ENCODE data around the gene NR2F1-AS1. TPM values are rescaled to one million over a fixed set of nuclear protein-coding genes. Genes with fewer than 3 reads are reported as not detected.

NR2F1-AS1 gene
- total and polyA plus RNA-seq, 9 of the 15 experiments (the other 6 are each of a cell fraction or from before 2014, with no cell fraction given): not detected

GRCh38 chr5:93431250-93431649 lies 149.8 kb downstream of the NR2F1-AS1 start:
- H3K9me1 ChIP-seq (ENCODE audit: control insufficient read depth, insufficient read depth, low read length): no peaks in the 10 kb centered on the region
- in situ Hi-C loops (cut with MboI) (no loop called here), intact Hi-C loops (cut with micrococcal nuclease) (no loop called here)
- H3K4me2 ChIP-seq (ENCODE audit: insufficient read depth, low read length): no peak overlapping the region
- ATAC-seq: no peak
- H3K27ac ChIP-seq (ENCODE audit: extremely low read depth, low read depth, low read length): no peak overlapping the region
- no peak for TF ChIP-seq PTRF (tag; IDR thresholded peaks at IDR 0.05)
- TF ChIP-seq HIVEP1 (CRISPR knock-in tag; IDR thresholded peaks at IDR 0.05): no peak
- TF ChIP-seq DEAF1 (CRISPR knock-in tag; IDR thresholded peaks at IDR 0.05): no peak
- no peak for TF ChIP-seq THRAP3 (IDR thresholded peaks at IDR 0.05; ENCODE audit: borderline replicate concordance)
- no peaks in the 10 kb centered on the region for H3K27me3 ChIP-seq (ENCODE audit: control insufficient read depth in 2 of 2, insufficient read depth in 2 of 2, low read length in 2 of 2)
- H3K4me3 ChIP-seq: no peak overlapping the region
- H3K4me1 ChIP-seq (replicated peaks in 1 of 2; ENCODE audit: control insufficient read depth in 2 of 2, insufficient read depth in 2 of 2, low read length in 2 of 2): no peaks in the 10 kb centered on the region
- H3K9ac ChIP-seq (ENCODE audit: insufficient read depth in 1 of 2, low read depth in 2 of 2, low read length in 2 of 2): no peak overlapping the region
- H3K79me2 ChIP-seq (ENCODE audit: control insufficient read depth, insufficient read depth, low read length): no peaks in the 10 kb centered on the region
- 0% methylated on average over 1 of the region's 1 CpG for WGBS (ENCODE audit: insufficient coverage, low coverage, missing lambda C conversion rate)
- FAIRE-seq: no peak
- H2AFZ ChIP-seq (ENCODE audit: low read depth, low read length): no peak overlapping the region
- DNase-seq (ENCODE audit: extremely low read depth in 1 of 4, low spot score in 3 of 4): no peak
- no peaks in the 10 kb centered on the region for H4K20me1 ChIP-seq (replicated peaks; ENCODE audit: control insufficient read depth, insufficient read depth, low read length)
- no peaks in the 10 kb centered on the region for H3K36me3 ChIP-seq (ENCODE audit: control insufficient read depth, insufficient read depth, low read length)
- no TSS peak for BruUV-seq (replicated peaks)
- POLR2A ChIA-PET: interaction anchor here (0.6 kb wide), 1 partner anchor 1263 kb away, joined by 3 read pairs; no protein-coding TSS in a partner anchor
- CTCF ChIA-PET (ENCODE audit: low intra/inter-chr PET ratio): no interaction called here
- no peaks in the 10 kb centered on the region for H3K9me3 ChIP-seq (replicated peaks; ENCODE audit: control insufficient read depth, insufficient read depth, low read depth, low read length)

GRCh38 chr5:93430673-93431199 lies 150.3 kb downstream of the NR2F1-AS1 start:
- no peaks in the 10 kb centered on the region for H3K27me3 ChIP-seq (ENCODE audit: control insufficient read depth in 2 of 2, insufficient read depth in 2 of 2, low read length in 2 of 2)
- H3K36me3 ChIP-seq (ENCODE audit: control insufficient read depth, insufficient read depth, low read length): no peaks in the 10 kb centered on the region
- FAIRE-seq: no peak
- H2AFZ ChIP-seq (ENCODE audit: low read depth, low read length): no peak overlapping the region
- no peak overlapping the region for H3K27ac ChIP-seq (ENCODE audit: extremely low read depth, low read depth, low read length)
- ATAC-seq: no peak
- POLR2A ChIA-PET: no interaction called here
- no peaks in the 10 kb centered on the region for H4K20me1 ChIP-seq (replicated peaks; ENCODE audit: control insufficient read depth, insufficient read depth, low read length)
- 0% methylated on average over 2 of the region's 2 CpGs for WGBS (ENCODE audit: insufficient coverage, low coverage, missing lambda C conversion rate)
- no peak overlapping the region for H3K4me3 ChIP-seq
- DNase-seq (ENCODE audit: extremely low read depth in 1 of 4, low spot score in 3 of 4): no peak
- CTCF ChIA-PET (ENCODE audit: low intra/inter-chr PET ratio): no interaction called here
- no peaks in the 10 kb centered on the region for H3K9me3 ChIP-seq (replicated peaks; ENCODE audit: control insufficient read depth, insufficient read depth, low read depth, low read length)
- no peaks in the 10 kb centered on the region for H3K79me2 ChIP-seq (ENCODE audit: control insufficient read depth, insufficient read depth, low read length)
- intact Hi-C loops (cut with micrococcal nuclease): no loop called here
- H3K4me1 ChIP-seq (replicated peaks in 1 of 2; ENCODE audit: control insufficient read depth in 2 of 2, insufficient read depth in 2 of 2, low read length in 2 of 2): no peaks in the 10 kb centered on the region
- H3K9ac ChIP-seq (ENCODE audit: insufficient read depth in 1 of 2, low read depth in 2 of 2, low read length in 2 of 2): no peak overlapping the region
- H3K9me1 ChIP-seq (ENCODE audit: control insufficient read depth, insufficient read depth, low read length): no peaks in the 10 kb centered on the region
- in situ Hi-C loops (cut with MboI): no loop called here
- H3K4me2 ChIP-seq (ENCODE audit: insufficient read depth, low read length): no peak overlapping the region
- BruUV-seq (replicated peaks): no TSS peak
- TF ChIP-seq THAP12 (CRISPR knock-in tag; IDR thresholded peaks at IDR 0.05): no peak
- no peak for TF ChIP-seq HIVEP1 (CRISPR knock-in tag; IDR thresholded peaks at IDR 0.05)
- TF ChIP-seq LARP7 (IDR thresholded peaks at IDR 0.05): no peak
- TF ChIP-seq ATF7 (IDR thresholded peaks at IDR 0.05): no peak
- no peak for TF ChIP-seq NEUROD1 (IDR thresholded peaks at IDR 0.05; ENCODE audit: borderline replicate concordance, low read depth, low read length, partially characterized antibody)
- TF ChIP-seq KDM5B (IDR thresholded peaks at IDR 0.05; ENCODE audit: insufficient replicate concordance, low read depth, low read length): no peak
- TF ChIP-seq ZNF57 (CRISPR knock-in tag; IDR thresholded peaks at IDR 0.05): no peak
- no peak for TF ChIP-seq NR3C1 (CRISPR knock-in tag; IDR thresholded peaks at IDR 0.05)
- TF ChIP-seq ZNF778 (CRISPR knock-in tag; IDR thresholded peaks at IDR 0.05): no peak
- TF ChIP-seq ESRRB (CRISPR knock-in tag; IDR thresholded peaks at IDR 0.05; ENCODE audit: borderline replicate concordance): no peak
- TF ChIP-seq SUPT5H (IDR thresholded peaks at IDR 0.05): no peak

Measured in K562 (cell line).